Naive thymus-derived CD4-positive, alpha-beta T cell (primary cell): ENCODE results near the gene MCUB. TPM values are rescaled to one million over a fixed set of nuclear protein-coding genes. Genes with fewer than 3 reads are reported as not detected.
"Not testable (repeated sequence)": the region's sequence is repeated elsewhere in the genome, so short reads cannot be mapped to it uniquely, and the experiment has no call there.

Experiments used
- ATAC-seq: fragments of 150-1000 bp; cut with Tn5 transposase; 2 replicates; pipeline ENCODE4 v1.10.0; 2021; ENCODE audit warnings: mild to moderate bottlenecking, moderate library complexity
- CTCF ChIA-PET: fragments of 350-600 bp; sonication (Branson Sonifier 250); formaldehyde crosslinking; loops from one replicate; lab custom pipeline; 2021; ENCODE audit warnings: antibody characterized with exemption; lab: Charles Lee
- POLR2A ChIA-PET: fragments of 350-600 bp; sonication (Branson Sonifier 250); formaldehyde crosslinking; loops from one replicate; lab custom pipeline; 2021; ENCODE audit warnings: antibody characterized with exemption, inconsistent platforms; lab: Charles Lee
- DNase-seq, 9 donors: peaks; one replicate each; pipeline versions ENCODE4 v3.0.0 to v3.0.0-alpha.2; 2020 to 2022; ENCODE audit warnings: mixed read lengths in 1 of 9
- H3K27ac ChIP-seq: one replicate; pipeline ENCODE4 v1.7.0; 2013; ENCODE audit warnings: mild to moderate bottlenecking, low read depth, low read length, moderate library complexity
- H3K27me3 ChIP-seq, 2 donors: one replicate each; pipeline ENCODE4 v1.7.0; 2013; ENCODE audit warnings: low read length in 2 of 2, mild to moderate bottlenecking in 2 of 2, moderate library complexity in 2 of 2; ENCODE audit not compliant: control insufficient read depth in 2 of 2, insufficient read depth in 2 of 2
- H3K36me3 ChIP-seq, 3 experiments: 1 replicate in 2 of 3; 2 replicates in 1 of 3; pipeline ENCODE4 v1.7.0; 2013; ENCODE audit warnings: low read length in 3 of 3, mild to moderate bottlenecking in 3 of 3, moderate library complexity in 1 of 3; ENCODE audit not compliant: insufficient read depth in 3 of 3, control insufficient read depth in 2 of 3
- H3K4me1 ChIP-seq, 2 donors: one replicate each; pipeline ENCODE4 v1.7.0; 2013; ENCODE audit warnings: low read length in 2 of 2, mild to moderate bottlenecking in 2 of 2, moderate library complexity in 1 of 2; ENCODE audit not compliant: control insufficient read depth in 2 of 2, insufficient read depth in 2 of 2
- H3K4me3 ChIP-seq: 2 replicates; pipeline ENCODE4 v1.7.0; 2013; ENCODE audit warnings: mild to moderate bottlenecking, low read length
- H3K9me3 ChIP-seq, 3 experiments: 1 replicate in 2 of 3; 2 replicates in 1 of 3; pipeline ENCODE4 v1.7.0; 2013; ENCODE audit warnings: low read length in 3 of 3; ENCODE audit not compliant: control insufficient read depth in 2 of 3
- H3K27ac Mint-ChIP-seq, 9 donors: one replicate each; pipeline ENCODE4 v1.8.0; 2020 to 2022; ENCODE audit warnings: mixed read lengths in 9 of 9, mild to moderate bottlenecking in 8 of 9, moderate library complexity in 5 of 9, inconsistent platforms in 2 of 9
- H3K27me3 Mint-ChIP-seq, 5 donors: one replicate each; pipeline ENCODE4 v1.8.0; 2021 to 2022; ENCODE audit warnings: mixed read lengths in 5 of 5, mild to moderate bottlenecking in 1 of 5
- H3K36me3 Mint-ChIP-seq, 5 donors: one replicate each; pipeline ENCODE4 v1.8.0; 2020 to 2022; ENCODE audit warnings: mixed read lengths in 5 of 5, mild to moderate bottlenecking in 3 of 5, inconsistent platforms in 1 of 5
- H3K4me1 Mint-ChIP-seq, 7 donors: one replicate each; pipeline ENCODE4 v1.8.0; 2020 to 2022; ENCODE audit warnings: mixed read lengths in 7 of 7, mild to moderate bottlenecking in 3 of 7, inconsistent platforms in 1 of 7
- H3K4me3 Mint-ChIP-seq, 10 donors: one replicate each; pipeline ENCODE4 v1.8.0; 2020 to 2022; ENCODE audit warnings: mild to moderate bottlenecking in 10 of 10, mixed read lengths in 10 of 10, moderate library complexity in 6 of 10, inconsistent platforms in 2 of 10
- H3K9me3 Mint-ChIP-seq, 11 donors: one replicate each; pipeline ENCODE4 v1.8.0; 2020 to 2022; ENCODE audit warnings: mixed read lengths in 11 of 11, mild to moderate bottlenecking in 4 of 11, inconsistent platforms in 1 of 11, moderate library complexity in 1 of 11
- intact Hi-C, 2 donors: fragments of 100-400 bp; cut with micrococcal nuclease; formaldehyde crosslinking; loops; one replicate each; pipeline ENCODE4 v1.15.1; 2023
- polyA plus RNA-seq, 2 donors: library from polyadenylated mRNA; unstranded; fragments of 300-500 nt; fragmentation: Illumina TruSeq; gene quantifications; one replicate each; pipeline ENCODE4 v1.2.3, GENCODE V29; 2021
- total RNA-seq, 6 experiments: library from RNA in 5 of 6; stranded (reverse) in 5 of 6; gene quantifications; 1 replicate in 5 of 6; 2 replicates in 1 of 6; pipeline ENCODE4 v1.2.3 and lab custom pipeline; 2021 to 2026

The MCUB gene
- total and polyA plus RNA-seq, 7 experiments from 2014 or later, result 83.4 to 207 (median 164) TPM

DNA sequence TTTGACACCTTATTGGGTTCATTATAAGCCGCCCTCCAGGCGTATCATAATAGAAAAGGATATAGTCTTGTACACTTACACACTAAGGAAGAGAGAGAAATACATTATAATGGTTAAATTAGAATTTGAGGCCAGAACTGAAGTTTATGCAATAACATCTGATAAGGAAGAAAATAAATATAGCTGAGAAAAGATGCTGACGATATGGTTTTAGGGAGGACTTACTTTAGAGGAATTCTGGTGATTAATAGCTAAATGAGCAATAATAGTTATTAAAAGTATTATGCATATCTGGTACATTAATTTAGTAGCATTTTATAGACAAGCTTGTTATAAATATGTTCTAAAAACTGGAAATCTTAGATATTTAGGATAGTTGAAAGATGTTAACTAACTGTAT, 12.1 kb downstream of the MCUB start:
- DNase-seq (no peak), ATAC-seq (no peak)
- H3K27me3 ChIP-seq, result no peaks in the 10 kb centered on the region
- H3K4me1 Mint-ChIP-seq, result peaks cover 53 to 93% (median 81%) of the 10 kb centered on the region in 7 donors
- no peaks in the 10 kb centered on the region for H3K27me3 Mint-ChIP-seq
- H3K36me3 Mint-ChIP-seq, result peaks cover 3 to 43% (median 33%) of the 10 kb centered on the region in 5 donors
- POLR2A ChIA-PET, result interaction anchor here (0.8 to 1.8 kb wide), 5 partner anchors 10 to 48 kb away, joined by 3 to 7 read pairs (median 4); no protein-coding TSS in a partner anchor
- CTCF ChIA-PET, result interaction anchor here (0.7 to 1.5 kb wide), 6 partner anchors 9 to 139 kb away, joined by 3 to 7 read pairs (median 4); partner anchors contain the start of genes MCUB and SEC24B
- H3K4me1 ChIP-seq, result peaks cover 33 to 41% of the 10 kb centered on the region in 2 donors
- H3K4me3 ChIP-seq, result no peak overlapping the region
- no peak overlapping the region for H3K27ac ChIP-seq
- H3K36me3 ChIP-seq, result peaks cover 0 to 8% (median 0%) of the 10 kb centered on the region in 3 experiments
- intact Hi-C loops, result no loop called here
- peaks cover 0 to 9% (median 0%) of the 10 kb centered on the region in 11 donors for H3K9me3 Mint-ChIP-seq
- no peaks in the 10 kb centered on the region for H3K9me3 ChIP-seq
- peak overlapping the region in 3 of 9 donors; percentile 15 to 47 (median 27) for H3K27ac Mint-ChIP-seq
- H3K4me3 Mint-ChIP-seq, result peak overlapping the region in 3 of 10 donors; percentile 1 to 39 (median 8)

DNA sequence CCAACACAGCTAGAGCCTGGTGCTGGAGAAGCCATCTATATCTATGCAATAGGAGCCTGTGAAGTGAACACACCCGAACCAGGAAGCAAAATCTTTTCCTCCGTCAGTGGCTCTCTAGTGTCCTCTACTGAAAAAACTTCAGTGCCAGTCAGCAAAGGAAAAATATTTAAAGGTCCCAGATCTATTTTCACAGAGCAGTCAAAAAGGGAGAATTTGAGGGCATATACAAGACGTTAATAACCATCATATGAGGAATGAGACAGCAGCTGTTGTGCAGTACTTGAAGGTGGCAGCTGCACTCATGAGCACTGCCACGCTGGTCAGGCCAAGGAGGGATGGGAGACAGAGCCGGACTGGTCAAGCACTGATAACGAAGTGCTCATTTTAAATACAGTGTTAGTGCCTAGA, 14.4 kb downstream of the MCUB start:
- peaks cover 3 to 38% (median 36%) of the 10 kb centered on the region in 5 donors for H3K36me3 Mint-ChIP-seq
- intact Hi-C loops, result loop anchor here (1.0 kb wide), 3 partner anchors 13 to 141 kb away; partner anchors contain the start of gene SEC24B (in 1 of the 2)
- ChIA-PET POLR2A (interaction anchor here (0.8 to 2.8 kb wide), 6 partner anchors 11 to 76 kb away, joined by 3 to 23 read pairs (median 6); partner anchors contain the start of gene MCUB), CTCF (interaction anchor here (0.9 to 2.5 kb wide), 5 partner anchors 9 to 74 kb away, joined by 3 to 14 read pairs (median 4); partner anchors contain the start of gene MCUB)
- no peaks in the 10 kb centered on the region for H3K27me3 ChIP-seq
- peaks cover 0 to 9% (median 0%) of the 10 kb centered on the region in 11 donors for H3K9me3 Mint-ChIP-seq
- DNase-seq (peak in 7 of 9 donors; percentile 24 to 61 (median 51)), ATAC-seq (peak; percentile 82)
- H3K27ac Mint-ChIP-seq, result peak overlapping the region in 8 of 9 donors; percentile 26 to 89 (median 75)
- peak overlapping the region; percentile 17 for H3K4me3 ChIP-seq
- H3K4me1 ChIP-seq, result peaks cover 31 to 32% of the 10 kb centered on the region in 2 donors
- H3K36me3 ChIP-seq, result peaks cover 0 to 6% (median 0%) of the 10 kb centered on the region in 3 experiments
- peaks cover 47 to 93% (median 81%) of the 10 kb centered on the region in 7 donors for H3K4me1 Mint-ChIP-seq
- peak overlapping the region; percentile 42 to 83 (median 70) for H3K4me3 Mint-ChIP-seq
- H3K27ac ChIP-seq, result no peak overlapping the region
- H3K27me3 Mint-ChIP-seq, result no peaks in the 10 kb centered on the region
- no peaks in the 10 kb centered on the region for H3K9me3 ChIP-seq

DNA sequence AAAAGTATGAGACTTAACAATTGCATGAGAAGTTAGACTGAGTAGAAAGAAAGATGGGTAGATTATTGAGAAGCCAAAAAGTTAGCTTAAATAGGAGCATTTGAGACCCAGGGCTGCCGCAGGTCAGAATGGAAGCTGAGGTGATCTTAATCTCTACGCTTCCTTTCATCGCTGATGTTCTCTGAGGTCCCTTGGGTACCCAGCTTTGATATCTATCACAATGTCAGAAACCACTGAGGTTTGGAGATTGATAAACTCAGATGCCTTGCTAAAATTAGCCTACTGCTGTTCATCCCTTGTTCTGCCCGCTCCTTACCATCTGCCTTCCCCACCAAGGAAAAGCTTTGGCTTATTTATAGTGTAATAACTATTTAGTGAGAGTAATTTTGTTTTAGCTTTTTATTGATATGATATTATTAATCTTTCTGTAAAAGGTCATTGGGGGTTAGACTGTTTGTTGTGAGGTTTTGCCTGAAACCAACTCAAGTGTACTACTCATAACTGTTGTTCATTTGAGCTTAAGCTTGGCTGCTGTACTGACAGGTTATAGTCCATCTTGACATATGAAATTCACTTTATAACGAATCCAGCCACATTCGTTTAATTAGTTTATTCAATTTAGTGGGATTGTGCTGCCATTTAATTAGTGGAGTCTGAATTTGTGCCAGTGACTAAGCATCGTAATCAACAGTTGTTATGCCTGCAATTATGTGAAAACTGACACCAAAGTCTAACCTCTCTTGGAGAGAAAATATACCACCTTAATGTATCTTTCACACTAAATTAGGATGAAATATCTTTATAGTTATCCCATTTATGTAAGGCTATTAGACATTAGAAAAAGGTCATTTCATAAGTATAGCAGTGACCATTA, 15.1 kb downstream of the MCUB start:
- intact Hi-C loops, result loop anchor here (1.0 kb wide), 4 partner anchors 8 to 142 kb away; partner anchors contain the start of gene SEC24B (in 1 of the 2)
- peaks cover 0 to 9% (median 0%) of the 10 kb centered on the region in 11 donors for H3K9me3 Mint-ChIP-seq
- Histone ChIP-seq H3K27me3 (no peaks in the 10 kb centered on the region), H3K4me1 (peaks cover 30 to 31% of the 10 kb centered on the region in 2 donors), H3K36me3 (peaks cover 0 to 6% (median 0%) of the 10 kb centered on the region in 3 experiments), H3K4me3 (peak overlapping the region; percentile 17), H3K9me3 (no peaks in the 10 kb centered on the region), H3K27ac (no peak overlapping the region)
- peaks cover 41 to 87% (median 77%) of the 10 kb centered on the region in 7 donors for H3K4me1 Mint-ChIP-seq
- ATAC-seq (peak; percentile 28), DNase-seq (no peak)
- CTCF ChIA-PET, result interaction anchor here (0.6 to 2.5 kb wide), 7 partner anchors 8 to 1556 kb away, joined by 3 to 14 read pairs (median 3); partner anchors contain the start of gene MCUB
- peaks cover 3 to 38% (median 35%) of the 10 kb centered on the region in 5 donors for H3K36me3 Mint-ChIP-seq
- peak overlapping the region in 8 of 9 donors; percentile 26 to 89 (median 75) for H3K27ac Mint-ChIP-seq
- POLR2A ChIA-PET, result interaction anchor here (1.3 to 2.8 kb wide), 4 partner anchors 14 to 75 kb away, joined by 3 to 23 read pairs (median 8); partner anchors contain the start of gene MCUB
- peak overlapping the region; percentile 42 to 83 (median 70) for H3K4me3 Mint-ChIP-seq
- H3K27me3 Mint-ChIP-seq, result no peaks in the 10 kb centered on the region

DNA sequence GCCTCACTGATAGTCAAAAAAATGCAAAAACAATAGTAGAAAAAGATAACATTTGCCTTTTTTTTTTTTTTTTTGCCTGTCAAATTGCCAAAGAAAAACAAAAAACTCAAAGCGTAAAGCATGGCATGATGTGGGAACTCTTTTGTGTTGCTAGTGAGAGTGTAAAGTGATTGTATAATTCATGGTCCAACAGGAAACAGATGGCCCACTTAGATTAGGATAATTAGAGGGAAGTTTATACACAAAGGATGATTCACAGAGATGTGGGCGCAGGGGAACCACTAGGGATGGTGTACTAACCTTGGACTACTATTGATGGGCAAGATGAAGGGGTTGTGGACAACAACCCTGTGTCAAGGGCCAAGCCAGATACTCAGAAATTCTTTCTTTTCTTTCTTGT, 16.4 kb downstream of the MCUB start:
- no peaks in the 10 kb centered on the region for H3K27me3 Mint-ChIP-seq
- CTCF ChIA-PET, result no interaction called here
- Histone ChIP-seq H3K27ac (no peak overlapping the region), H3K27me3 (no peaks in the 10 kb centered on the region), H3K4me1 (peaks cover 23 to 28% of the 10 kb centered on the region in 2 donors), H3K36me3 (peaks cover 0 to 6% (median 0%) of the 10 kb centered on the region in 3 experiments), H3K9me3 (no peaks in the 10 kb centered on the region), H3K4me3 (no peak overlapping the region)
- H3K36me3 Mint-ChIP-seq, result peaks cover 3 to 41% (median 36%) of the 10 kb centered on the region in 5 donors
- H3K27ac Mint-ChIP-seq, result peak overlapping the region in 7 of 9 donors; percentile 25 to 85 (median 59)
- peaks cover 0 to 10% (median 5%) of the 10 kb centered on the region in 11 donors for H3K9me3 Mint-ChIP-seq
- peaks cover 42 to 82% (median 73%) of the 10 kb centered on the region in 7 donors for H3K4me1 Mint-ChIP-seq
- ATAC-seq (peak; percentile 36), DNase-seq (no peak)
- H3K4me3 Mint-ChIP-seq, result peak overlapping the region in 6 of 10 donors; percentile 1 to 47 (median 32)
- POLR2A ChIA-PET, result no interaction called here
- intact Hi-C loops, result no loop called here

DNA sequence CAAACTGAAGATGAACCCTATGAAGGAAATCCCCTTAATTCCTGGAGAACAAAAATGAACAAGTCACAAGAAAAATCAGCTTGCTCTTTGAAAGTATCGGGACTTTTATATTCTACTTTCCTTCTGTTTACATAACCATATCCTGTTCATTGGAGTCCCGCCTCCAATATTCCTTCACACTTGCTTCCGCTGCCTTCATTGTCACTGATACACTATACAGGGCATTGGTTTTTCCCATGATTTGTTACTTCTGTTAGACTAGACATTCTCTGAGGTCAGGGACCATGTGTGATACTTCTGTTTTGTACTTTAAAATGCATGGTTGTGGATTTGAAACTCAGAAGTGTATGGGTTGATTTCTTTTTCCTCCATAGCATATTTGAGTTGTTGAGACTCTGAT, 18.8 kb downstream of the MCUB start:
- Histone ChIP-seq H3K9me3 (no peaks in the 10 kb centered on the region), H3K36me3 (peaks cover 0 to 6% (median 0%) of the 10 kb centered on the region in 3 experiments), H3K4me3 (no peak overlapping the region), H3K27ac (no peak overlapping the region), H3K4me1 (peaks cover 16 to 24% of the 10 kb centered on the region in 2 donors), H3K27me3 (no peaks in the 10 kb centered on the region)
- peak overlapping the region in 7 of 10 donors; percentile 27 to 72 (median 61) for H3K4me3 Mint-ChIP-seq
- peaks cover 0 to 20% (median 9%) of the 10 kb centered on the region in 11 donors for H3K9me3 Mint-ChIP-seq
- peaks cover 3 to 52% (median 37%) of the 10 kb centered on the region in 5 donors for H3K36me3 Mint-ChIP-seq
- DNase-seq (no peak), ATAC-seq (no peak)
- ChIA-PET POLR2A (interaction anchor here (0.7 to 1.0 kb wide), 2 partner anchors 13 to 106 kb away, joined by 3 to 6 read pairs; no protein-coding TSS in a partner anchor), CTCF (no interaction called here)
- intact Hi-C loops, result no loop called here
- no peaks in the 10 kb centered on the region for H3K27me3 Mint-ChIP-seq
- peak overlapping the region in 7 of 9 donors; percentile 54 to 87 (median 81) for H3K27ac Mint-ChIP-seq
- peaks cover 41 to 78% (median 69%) of the 10 kb centered on the region in 7 donors for H3K4me1 Mint-ChIP-seq

DNA sequence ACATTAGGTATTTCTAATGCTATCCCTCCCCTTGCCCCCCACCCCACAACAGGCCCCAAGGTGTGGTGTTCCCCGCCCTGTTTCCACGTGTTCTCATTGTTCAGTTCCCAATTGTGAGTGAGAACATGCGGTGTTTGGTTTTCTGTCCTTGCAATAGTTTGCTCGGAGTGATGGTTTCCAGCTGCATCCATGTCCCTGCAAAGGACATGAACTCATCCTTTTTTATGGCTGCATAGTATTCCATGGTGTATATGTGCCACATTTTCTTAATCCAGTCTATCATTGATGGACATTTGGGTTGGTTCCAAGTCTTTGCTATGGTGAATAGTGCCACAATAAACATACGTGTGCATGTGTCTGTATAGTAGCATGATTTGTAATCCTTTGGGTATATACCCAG, 20.0 kb downstream of the MCUB start:
- H3K27ac Mint-ChIP-seq, result peak overlapping the region in 1 of 9 donors; percentile 62
- H3K27me3 ChIP-seq, intact Hi-C loops, H3K4me3 ChIP-seq, H3K27ac ChIP-seq, H3K27me3 Mint-ChIP-seq, CTCF ChIA-PET, DNase-seq, H3K36me3 ChIP-seq, H3K9me3 ChIP-seq, POLR2A ChIA-PET, ATAC-seq: not testable (repeated sequence)
- H3K9me3 Mint-ChIP-seq, result peaks cover 0 to 20% (median 9%) of the 10 kb centered on the region in 11 donors
- H3K4me1 Mint-ChIP-seq, result peaks cover 44 to 78% (median 69%) of the 10 kb centered on the region in 7 donors
- H3K4me1 ChIP-seq, result peaks cover 10 to 13% of the 10 kb centered on the region in 2 donors
- peaks cover 3 to 61% (median 39%) of the 10 kb centered on the region in 5 donors for H3K36me3 Mint-ChIP-seq
- peak overlapping the region in 1 of 10 donors; percentile 29 for H3K4me3 Mint-ChIP-seq
